ENCODE data around the gene RASGRP1.

Gene RASGRP1

DNA sequence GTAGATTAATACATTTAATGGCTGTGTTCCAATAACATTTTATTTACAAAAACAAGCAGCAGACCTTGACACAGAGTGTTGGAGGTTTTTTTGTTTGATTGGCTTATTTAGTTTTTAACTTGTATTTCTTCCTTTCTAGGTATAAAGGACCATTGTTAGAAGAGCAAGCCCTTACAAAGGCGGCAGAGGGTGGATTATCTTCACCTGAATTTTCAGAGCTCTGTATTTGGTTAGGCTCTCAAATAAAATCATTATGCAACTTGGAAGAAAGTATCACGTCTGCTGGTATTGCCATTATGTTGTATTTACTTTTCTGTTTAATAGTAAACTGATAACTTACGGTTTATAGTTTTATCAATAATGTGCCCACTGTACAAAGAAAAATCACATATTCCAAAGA is 100.7 kb downstream of the RASGRP1 start:
- DNase-seq (ENCODE audit: extremely low read depth in 1 of 2, low read depth in 1 of 2), result no peak

DNA sequence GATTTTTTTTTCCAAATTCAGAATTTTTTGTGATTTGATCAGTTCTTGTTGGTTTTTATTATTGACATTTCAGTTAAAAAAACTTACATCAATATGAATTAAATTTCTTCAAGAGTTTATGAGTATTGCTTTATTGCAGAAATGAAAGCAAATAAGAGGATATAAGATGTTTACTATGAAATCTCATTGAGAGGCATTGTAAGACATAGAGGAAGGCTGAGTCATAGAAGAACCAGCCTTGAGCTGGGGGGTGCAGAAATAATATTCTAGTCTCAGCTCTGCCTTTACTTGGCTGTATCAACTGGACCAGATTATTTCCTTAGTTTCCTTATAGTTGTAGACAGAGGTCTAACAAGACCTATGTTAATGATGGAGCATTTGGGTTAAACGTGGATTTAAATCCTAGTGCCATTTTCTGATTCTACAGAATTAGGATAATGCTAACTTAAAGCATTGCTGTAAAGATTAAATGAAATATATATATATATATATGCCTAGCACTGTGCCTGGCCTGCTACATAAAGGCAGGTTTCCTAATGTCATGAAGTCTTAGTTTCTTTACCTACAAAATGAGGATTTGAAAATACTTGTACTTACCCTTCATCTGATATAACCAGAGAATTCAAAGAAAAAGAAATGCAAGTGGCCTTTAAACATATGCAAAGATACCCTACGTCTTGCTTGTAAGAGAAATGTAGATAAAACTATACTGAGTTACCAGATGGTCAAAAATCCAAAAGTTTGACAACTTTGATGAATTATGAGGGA is 103.4 kb downstream of the RASGRP1 start:
- no peak for DNase-seq (ENCODE audit: extremely low read depth in 1 of 2, low read depth in 1 of 2)

DNA sequence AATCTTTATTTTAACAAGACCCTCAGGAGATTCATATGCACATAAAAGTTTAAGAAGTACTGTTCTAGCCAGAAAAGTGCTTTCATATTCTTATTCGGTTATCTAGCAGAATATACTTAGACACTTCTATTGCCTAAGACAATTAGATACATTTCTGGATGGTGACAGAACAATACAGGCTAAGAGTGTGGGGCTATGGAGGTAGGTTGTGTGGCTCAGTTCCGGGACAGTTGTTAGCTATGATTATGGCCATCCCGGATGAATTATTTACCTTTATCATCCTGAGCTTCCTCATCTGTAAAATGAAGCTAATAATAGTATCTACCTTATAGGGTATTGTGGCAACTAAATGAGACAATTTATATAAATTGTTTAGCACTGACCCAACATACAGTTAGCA is 104.1 kb downstream of the RASGRP1 start:
- DNase-seq (ENCODE audit: extremely low read depth in 1 of 2, low read depth in 1 of 2), result no peak

DNA sequence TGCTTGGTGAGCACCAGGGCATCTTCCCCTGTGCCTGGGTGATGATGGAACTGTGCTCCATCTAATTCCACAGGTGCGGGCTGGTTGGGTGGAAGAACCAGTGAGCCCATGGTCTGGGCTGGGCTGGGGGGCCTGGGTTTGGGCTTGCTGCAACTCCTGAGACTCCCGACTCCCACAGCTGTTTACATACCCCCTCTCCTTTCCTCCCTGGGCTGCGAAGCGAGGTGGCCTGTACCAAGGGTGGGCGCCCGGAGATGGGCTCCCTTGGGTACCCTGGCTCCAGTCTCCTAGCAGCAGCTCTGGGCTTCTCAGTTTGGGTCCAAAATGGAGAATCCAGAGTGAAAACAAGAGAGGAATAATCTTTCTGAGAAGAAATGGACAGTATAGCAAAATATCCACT is 105.1 kb downstream of the RASGRP1 start:
- DNase-seq (ENCODE audit: extremely low read depth in 1 of 2, low read depth in 1 of 2), result no peak

DNA sequence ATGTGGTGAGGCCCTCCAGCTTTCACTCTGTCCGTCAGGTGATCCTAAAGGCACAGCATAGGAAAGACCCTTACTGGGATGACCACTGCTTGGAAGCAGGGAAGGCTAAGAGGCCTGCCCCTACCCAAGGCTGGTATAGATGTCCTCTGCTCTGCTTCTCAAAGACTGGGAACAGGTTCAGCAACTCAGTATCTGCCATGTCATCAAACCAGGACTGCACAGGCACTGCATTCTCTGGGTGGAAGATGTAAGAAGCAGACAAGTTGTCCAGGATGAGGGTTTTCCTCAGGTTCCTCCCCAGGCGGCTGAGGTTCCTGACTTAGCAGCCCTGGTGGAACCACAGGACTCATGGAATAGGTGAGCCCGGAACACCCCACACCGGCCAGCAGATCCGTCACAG is 106.0 kb downstream of the RASGRP1 start:
- no peak for DNase-seq (ENCODE audit: extremely low read depth in 1 of 2, low read depth in 1 of 2)

DNA sequence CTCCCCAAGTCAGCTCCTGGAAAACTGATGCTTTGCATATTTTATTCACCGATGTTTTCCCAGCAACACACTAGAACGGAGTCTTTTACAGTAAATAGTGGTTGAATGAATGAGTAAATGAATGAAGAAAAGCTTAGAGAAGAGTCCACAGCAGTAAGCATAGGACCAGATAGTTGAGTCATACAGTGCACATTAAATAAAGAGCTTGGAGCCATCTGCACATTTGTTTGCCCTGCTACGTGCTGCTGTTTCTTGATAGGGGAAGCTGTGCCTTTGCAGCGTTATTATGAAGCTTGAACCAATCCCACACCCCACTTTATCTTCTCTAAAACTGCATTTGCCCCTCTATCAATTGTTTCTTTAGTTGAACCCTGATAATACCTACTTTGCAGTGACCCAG is 109.5 kb downstream of the RASGRP1 start:
- no peak for DNase-seq (ENCODE audit: extremely low read depth in 1 of 2, low read depth in 1 of 2)

DNA sequence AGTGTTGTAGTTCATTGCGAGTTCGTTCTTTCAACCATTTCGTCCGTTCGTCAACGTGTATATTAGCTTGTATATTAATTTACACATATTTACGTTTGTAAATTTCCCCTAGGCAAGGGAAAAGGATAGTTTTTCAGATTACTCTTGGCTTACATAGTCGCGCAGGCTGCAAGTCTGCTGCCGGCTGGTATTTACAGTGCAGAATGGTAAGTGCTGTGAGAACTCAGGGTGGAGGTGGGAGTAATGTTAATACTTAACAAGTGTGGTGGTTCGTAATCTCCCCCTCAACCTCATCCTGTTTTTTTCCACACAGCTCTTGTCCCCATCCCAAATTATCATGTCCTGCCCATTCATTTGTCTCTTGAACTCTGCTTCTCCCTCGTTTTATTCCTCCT is 109.9 kb downstream of the RASGRP1 start:
- no peak for DNase-seq (ENCODE audit: extremely low read depth in 1 of 2, low read depth in 1 of 2)

DNA sequence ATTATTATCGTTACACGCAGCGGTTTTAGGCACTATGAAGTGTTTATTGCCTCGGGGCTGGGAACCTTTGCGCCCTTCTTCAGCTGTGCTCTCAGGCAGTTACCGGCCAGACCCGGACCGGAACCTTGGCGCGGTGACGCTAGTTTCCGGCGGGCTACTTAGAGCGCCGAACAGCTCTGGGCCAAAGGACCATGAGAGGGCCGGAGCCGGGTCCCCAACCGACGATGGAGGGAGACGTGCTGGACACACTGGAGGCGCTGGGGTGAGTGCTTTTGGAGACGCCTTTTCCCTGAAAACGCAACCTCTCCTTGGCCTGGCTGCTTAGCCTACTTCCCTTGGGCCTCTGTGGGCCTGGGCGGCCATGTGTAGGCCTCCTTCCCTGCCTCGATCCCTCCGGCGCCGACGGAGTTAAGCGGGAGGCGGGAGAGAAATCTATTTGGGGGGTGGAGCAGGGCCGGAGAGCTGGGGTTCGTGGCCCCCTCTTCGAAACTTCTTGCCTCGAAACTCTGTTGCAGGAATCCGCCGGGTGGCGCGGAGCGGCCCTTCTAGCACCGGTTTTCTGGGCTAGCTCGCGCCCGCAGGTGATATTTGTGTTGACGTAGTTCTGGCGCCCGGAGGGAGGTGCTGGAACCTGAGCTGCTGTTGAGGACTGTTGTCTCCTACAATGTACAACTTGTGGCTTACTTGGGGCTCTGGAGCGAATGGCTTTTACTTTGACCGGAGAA is 110.5 kb downstream of the RASGRP1 start, which contains the start of gene FAM98B:
TSS of gene FAM98B (plus strand) at position 157 of the 725 bp plus-strand sequence. CDS start at position 192, 35 bp downstream.
- peak; percentile 57 to 77 for DNase-seq (ENCODE audit: extremely low read depth in 1 of 2, low read depth in 1 of 2)

DNA sequence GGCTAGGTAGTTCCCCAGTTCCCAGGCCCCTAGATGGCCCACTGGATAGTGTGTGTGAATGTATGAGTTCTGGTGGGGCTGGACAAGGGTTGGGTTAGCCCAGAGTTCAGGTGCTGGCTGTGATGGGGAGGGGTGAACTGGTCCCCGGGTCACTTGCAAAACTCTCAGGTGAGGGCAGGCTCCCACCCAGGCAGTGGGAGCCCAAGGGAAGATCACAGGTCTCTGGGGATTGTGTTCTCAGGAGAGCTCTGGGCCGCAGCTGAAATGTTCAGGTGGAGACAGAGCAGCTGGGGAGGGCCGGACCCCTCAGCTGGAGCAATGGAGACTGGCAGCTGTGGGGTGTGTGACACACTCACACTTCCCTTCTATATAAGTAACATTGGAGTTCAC is 123.5 kb downstream of the RASGRP1 start:
- DNase-seq (ENCODE audit: extremely low read depth in 1 of 2, low read depth in 1 of 2), result no peak

DNA sequence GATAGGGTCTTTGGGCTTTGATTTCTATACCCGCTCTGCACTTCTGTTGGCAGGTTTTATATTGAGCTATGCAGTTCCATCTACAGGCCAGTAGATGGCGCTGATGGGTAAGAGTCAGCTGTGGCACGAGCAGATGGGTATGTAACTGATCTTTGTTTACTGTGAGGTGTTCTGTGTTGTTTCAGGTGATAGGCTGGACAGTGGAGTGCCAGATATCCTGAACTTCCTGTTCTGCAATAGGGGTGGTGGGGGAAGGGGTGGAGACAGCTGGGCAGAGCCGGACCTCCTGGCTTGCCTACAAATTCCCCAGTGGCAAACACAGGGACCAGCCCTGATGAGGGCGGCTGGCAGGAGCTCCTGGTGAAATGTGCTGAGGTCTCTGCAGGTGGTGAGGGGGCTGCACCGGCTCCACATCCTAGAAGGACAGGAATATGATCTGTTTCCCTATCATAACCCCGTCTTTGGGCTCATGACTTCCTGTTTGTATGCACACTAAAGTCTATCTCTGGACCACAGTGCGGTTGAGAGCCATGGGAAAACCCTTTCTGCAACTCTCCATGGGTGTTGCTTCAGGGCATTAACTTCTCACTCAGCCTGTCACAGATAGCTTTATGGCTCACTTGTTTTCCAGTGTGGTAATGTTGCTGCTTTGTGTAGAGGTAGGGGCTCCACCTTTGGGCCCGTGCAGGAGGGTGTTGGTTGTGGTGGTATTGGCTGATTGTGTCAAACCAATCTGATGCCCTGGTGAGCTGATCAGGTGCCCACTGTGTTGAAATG is 124.1 kb downstream of the RASGRP1 start:
- DNase-seq (ENCODE audit: extremely low read depth in 1 of 2, low read depth in 1 of 2), result peak; percentile 11 to 17

Data from activated CD8-positive, alpha-beta memory T cell treated with anti-CD3 and anti-CD28 coated beads for 1 hour (primary cell).